IPS-18a (cell line): ENCODE results near the gene KRTAP4-1.
"Not testable (repeated sequence)": the region's sequence is repeated elsewhere in the genome, so short reads cannot be mapped to it uniquely, and the experiment has no call there.

Experiments used
- H3K27ac ChIP-seq: one replicate; pipeline ENCODE4 v1.5.1; 2013; ENCODE audit warnings: low read length
- H3K27me3 ChIP-seq: one replicate; pipeline ENCODE4 v1.6.1; 2013; ENCODE audit warnings: mild to moderate bottlenecking, low read length; ENCODE audit not compliant: control insufficient read depth, insufficient read depth
- H3K36me3 ChIP-seq: one replicate; pipeline ENCODE4 v1.6.1; 2013; ENCODE audit warnings: low read depth, low read length; ENCODE audit not compliant: control insufficient read depth
- H3K4me1 ChIP-seq: one replicate; pipeline ENCODE4 v1.6.1; 2013; ENCODE audit warnings: low read depth, low read length; ENCODE audit not compliant: control insufficient read depth
- H3K4me3 ChIP-seq: one replicate; pipeline ENCODE4 v1.5.1; 2013; ENCODE audit warnings: low read length
- H3K9ac ChIP-seq: one replicate; pipeline ENCODE4 v1.6.1; 2013; ENCODE audit warnings: mild to moderate bottlenecking, low read length, moderate library complexity
- H3K9me3 ChIP-seq: one replicate; pipeline ENCODE4 v1.6.1; 2013; ENCODE audit warnings: low read depth, low read length; ENCODE audit not compliant: control insufficient read depth

KRTAP4-1 gene

GRCh38 chr17:41141361-41141760 lies 43.4 kb downstream of the KRTAP4-1 start:
- H3K27me3 ChIP-seq = no peaks in the 10 kb centered on the region
- H3K9ac ChIP-seq = no peak overlapping the region
- H3K9me3 ChIP-seq = peaks cover 7% of the 10 kb centered on the region
- H3K4me3 ChIP-seq = no peak overlapping the region
- no peak overlapping the region for H3K27ac ChIP-seq
- H3K4me1 ChIP-seq = no peaks in the 10 kb centered on the region
- no peaks in the 10 kb centered on the region for H3K36me3 ChIP-seq

DNA sequence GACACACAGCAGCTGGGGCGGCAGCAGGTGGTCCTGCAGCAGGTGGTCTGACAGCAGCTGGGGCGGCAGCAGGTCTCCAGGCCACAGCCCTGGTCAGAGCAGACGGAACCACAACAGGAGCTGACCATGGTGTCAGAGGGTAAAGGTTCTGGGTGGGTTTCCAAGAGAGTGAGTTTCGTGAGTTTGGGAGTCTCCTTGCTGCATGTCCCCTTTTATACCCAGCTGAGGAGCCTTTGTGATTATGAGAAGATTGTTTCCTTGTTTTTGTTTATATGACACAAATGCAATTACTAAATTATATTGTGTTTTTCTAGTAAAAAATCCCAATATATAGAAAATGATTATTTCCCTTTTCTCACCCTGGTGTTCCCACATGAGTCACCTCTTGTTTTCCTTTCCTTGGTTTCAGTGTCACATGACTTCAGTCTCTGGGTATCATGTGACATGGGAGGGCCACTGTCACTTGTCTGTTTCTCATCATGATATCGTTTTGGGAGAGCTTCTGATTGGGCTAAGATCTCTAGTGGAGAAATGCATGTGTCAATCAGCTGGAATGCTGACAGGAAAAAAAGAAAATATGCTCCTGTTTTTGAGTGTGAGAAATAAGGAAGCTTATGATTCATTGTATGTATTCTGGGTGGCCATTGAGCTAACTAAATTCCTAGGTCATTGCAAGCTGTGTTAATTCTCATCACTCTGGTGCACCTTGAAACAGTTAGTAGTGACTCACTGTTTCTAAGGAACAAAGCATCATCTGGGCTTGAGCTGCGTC lies 44.2 kb downstream of the KRTAP4-1 start, which contains the start of gene KRTAP4-6:
KRTAP4-6 (minus strand) TSS at position 185 of the 772 bp plus-strand sequence; CDS start at position 128, 57 bp downstream.
- no peak within 1 kb of the TSS for H3K27ac ChIP-seq
- H3K9me3 ChIP-seq = peaks cover 7% of the 10 kb centered on the region

GRCh38 chr17:41139865-41140264 lies 44.8 kb downstream of the KRTAP4-1 start:
- not testable (repeated sequence) for H3K4me3 ChIP-seq, H3K9ac ChIP-seq, H3K27ac ChIP-seq, H3K36me3 ChIP-seq, H3K4me1 ChIP-seq, H3K27me3 ChIP-seq, H3K9me3 ChIP-seq

More for the DNA sequence above, 44.2 kb downstream of the KRTAP4-1 start, which contains the start of gene KRTAP4-6:
- no peaks in the 10 kb centered on the region for H3K27me3 ChIP-seq
- H3K4me1 ChIP-seq = no peaks in the 10 kb centered on the region
- no peak within 1 kb of the TSS for H3K4me3 ChIP-seq
- H3K36me3 ChIP-seq = no peaks in the 10 kb centered on the region
- no peak within 1 kb of the TSS for H3K9ac ChIP-seq
